GM13977 (cell line): Measurements from ENCODE around the gene NEMF.
A peak's percentile ranks its signal among the peaks of the same experiment; 100 is the strongest.

Experiments
- DNase-seq: peaks from one replicate; pipeline ENCODE4 v3.0.0; 2012; ENCODE audit warnings: low spot score
- in situ Hi-C: fragments of 300-500 bp; cut with MboI; formaldehyde crosslinking; loops from one replicate; pipeline ENCODE4 v1.12.0; 2022; ENCODE audit warnings: low sequenced_read_pairs, low pct_unique_long_range_greater_than_20kb, mixed read lengths, inconsistent platforms; ENCODE audit not compliant: unreplicated experiment
- TF ChIP-seq, protein P1 (sequence below): IDR thresholded peaks from 2 replicates; pipeline ENCODE4 v1.5.1; 2012; ENCODE audit warnings: mild to moderate bottlenecking, control low read depth; ENCODE audit not compliant: insufficient read depth; ENCODE audit errors: extremely low read depth, missing control alignments

The NEMF gene

DNA sequence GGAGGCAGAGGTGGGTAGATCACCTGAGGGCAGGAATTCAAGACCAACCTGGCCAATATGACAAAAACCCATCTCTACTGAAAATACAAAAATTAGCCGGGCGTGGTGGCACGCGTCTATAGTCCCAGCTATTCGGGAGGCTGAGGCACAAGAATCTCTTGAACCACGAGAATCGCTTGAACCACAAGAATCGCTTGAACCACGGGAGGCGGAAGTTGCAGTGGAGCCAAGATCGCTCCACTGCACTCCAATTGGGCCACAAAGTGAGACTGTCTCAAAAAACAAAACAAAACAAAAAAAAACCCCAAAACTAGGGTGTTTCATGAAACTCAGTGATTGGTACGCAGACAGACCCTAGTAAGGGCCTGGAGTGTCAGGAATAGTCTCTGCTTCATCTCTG lies 33.9 kb upstream of the NEMF start:
- DNase-seq, result no peak
- TF ChIP-seq, protein P1, sequence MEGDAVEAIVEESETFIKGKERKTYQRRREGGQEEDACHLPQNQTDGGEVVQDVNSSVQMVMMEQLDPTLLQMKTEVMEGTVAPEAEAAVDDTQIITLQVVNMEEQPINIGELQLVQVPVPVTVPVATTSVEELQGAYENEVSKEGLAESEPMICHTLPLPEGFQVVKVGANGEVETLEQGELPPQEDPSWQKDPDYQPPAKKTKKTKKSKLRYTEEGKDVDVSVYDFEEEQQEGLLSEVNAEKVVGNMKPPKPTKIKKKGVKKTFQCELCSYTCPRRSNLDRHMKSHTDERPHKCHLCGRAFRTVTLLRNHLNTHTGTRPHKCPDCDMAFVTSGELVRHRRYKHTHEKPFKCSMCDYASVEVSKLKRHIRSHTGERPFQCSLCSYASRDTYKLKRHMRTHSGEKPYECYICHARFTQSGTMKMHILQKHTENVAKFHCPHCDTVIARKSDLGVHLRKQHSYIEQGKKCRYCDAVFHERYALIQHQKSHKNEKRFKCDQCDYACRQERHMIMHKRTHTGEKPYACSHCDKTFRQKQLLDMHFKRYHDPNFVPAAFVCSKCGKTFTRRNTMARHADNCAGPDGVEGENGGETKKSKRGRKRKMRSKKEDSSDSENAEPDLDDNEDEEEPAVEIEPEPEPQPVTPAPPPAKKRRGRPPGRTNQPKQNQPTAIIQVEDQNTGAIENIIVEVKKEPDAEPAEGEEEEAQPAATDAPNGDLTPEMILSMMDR, result no peak
- in situ Hi-C loops, result loop anchor here (10.0 kb wide), 1 partner anchor 208 kb away; no protein-coding TSS in a partner anchor

DNA sequence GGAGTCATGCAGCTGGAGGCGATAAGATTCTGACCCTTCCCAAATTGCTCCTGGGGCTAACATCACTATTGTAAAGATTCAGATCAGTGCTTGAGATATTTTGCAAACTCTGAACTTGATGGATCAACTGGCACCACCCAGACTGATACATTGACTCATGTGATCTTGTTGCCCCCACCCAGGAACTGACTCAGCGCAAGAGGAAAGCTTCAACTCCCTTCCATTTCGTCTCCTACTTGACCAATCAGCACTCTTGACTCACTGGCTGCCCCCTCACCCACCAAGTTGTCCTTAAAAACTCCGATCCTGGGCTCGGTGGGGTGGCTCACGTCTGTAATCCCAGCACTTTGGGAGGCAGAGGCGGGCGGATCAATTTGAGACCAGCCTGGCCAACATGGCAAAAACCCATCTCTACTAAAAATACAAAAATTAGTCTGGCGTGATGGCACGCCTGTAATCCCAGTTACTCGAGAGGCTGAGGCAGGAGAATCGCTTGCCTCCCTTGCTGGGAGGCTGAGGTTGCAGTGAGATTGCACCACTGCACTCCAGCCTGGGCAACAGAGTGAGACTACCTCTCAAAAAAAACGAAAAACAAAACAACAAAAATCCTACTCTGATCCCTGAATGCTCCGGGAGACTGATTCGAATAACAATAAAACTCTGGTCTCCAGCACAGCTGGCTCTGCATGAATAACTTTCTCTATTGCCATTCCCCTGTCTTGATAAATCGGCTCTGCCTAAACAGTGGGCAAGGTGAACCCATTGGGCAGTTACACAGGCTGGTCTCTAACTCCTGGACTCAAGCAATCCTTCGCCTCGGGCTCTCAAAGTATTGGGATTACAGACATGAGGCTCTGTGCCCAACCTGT lies 30.5 kb upstream of the NEMF start:
- in situ Hi-C loops, result loop anchor here (10.0 kb wide), 1 partner anchor 212 kb away; no protein-coding TSS in a partner anchor
- TF ChIP-seq, protein P1, result no peak
- no peak for DNase-seq

DNA sequence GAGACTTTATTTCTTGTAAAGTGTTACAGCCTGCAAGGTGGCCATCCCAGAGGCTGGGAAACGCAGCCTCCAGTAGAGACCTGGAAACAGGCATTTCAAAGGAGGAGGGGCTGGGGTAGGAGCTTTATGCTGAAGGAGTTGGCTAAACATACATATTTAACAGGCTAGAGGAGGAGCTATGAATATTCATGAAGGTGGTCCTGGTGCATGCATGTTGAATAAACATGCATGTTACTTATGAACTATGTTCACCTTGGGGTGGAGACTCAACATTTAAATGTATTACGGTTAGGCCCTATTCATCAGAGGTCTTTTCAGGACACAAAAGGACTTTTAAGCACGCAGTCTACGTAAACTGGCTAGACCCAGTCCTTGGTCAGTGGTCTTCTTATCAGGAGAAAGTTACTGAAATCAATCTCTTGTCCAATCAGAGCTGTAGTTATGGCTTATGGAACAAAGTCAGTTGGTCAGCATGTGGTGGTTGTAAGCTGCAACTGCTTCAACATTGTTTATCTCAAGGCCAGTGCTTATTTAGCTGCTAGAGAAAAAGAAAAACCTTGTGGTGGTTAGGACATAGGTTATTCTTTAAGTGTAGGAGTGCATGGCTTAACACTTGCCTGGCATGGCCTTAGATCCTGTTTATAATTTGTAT lies 28.9 kb upstream of the NEMF start:
- DNase-seq, result no peak
- TF ChIP-seq, protein P1, result no peak
- in situ Hi-C loops, result loop anchor here (10.0 kb wide), 1 partner anchor 213 kb away; no protein-coding TSS in a partner anchor

DNA sequence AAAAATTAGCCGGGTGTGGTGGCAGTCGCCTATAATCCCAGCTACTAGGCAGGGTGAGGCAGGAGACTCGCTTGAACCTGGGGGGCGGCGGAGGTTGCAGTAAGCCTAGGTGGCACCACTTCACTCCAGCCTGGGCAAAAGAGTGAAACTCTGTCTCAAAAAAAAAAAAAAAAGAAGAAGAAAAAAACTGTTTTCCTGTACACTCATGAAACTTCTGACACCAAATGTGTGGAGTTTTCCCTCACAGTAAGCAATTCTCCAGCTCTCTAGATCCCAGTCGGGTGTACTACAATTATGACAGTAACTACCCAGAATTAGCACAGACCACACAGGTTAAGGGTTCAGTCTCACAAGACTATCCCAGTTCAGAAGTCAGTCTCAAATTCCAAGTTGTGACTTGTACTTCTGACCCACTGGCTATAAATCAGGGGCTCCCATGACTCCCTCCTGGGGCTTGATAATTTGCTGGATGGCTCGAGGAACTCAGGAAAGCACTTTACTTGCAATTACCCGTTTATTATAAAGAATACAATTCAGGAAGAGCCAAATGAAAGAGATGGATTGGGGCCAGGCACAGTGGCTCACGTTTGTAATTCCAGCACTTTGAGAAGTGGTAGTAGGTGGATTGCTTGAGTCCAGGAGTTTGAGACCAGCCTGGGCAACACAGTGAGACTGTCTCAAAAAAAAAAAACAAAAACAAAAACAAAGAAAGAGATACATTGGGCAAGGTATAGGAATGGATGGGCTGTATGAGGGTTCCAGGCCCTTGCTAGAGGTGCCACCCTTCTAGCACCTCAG lies 27.9 kb upstream of the NEMF start:
- TF ChIP-seq, protein P1, result no peak
- no peak for DNase-seq
- in situ Hi-C loops, result loop anchor here (10.0 kb wide), 1 partner anchor 214 kb away; no protein-coding TSS in a partner anchor

DNA sequence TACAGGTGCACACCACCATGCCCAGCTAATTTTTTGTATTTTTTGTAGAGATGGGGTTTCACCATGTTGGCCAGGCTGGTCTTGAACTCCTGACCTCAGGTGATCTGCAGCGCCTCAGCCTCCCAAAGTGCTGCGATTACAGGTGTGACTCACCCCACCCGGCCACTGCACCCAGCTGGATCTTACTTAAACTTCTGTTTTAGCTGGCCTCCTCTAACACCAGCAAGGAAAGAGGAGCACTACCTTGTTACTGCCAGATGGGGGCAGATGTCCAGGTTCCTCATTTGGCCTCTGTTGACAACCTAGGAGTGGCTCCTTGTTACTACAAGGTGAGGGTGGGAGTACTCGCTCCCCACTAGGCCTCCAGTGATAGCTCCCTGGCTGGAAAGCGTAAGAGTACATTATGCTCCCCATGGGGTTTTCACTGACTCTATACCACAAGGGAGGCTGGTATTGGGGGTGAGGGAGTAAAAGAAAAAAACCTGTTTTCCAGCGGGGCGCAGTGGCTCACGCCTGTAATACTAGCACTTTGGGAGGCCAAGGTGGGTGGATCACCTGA lies 27.1 kb upstream of the NEMF start:
- in situ Hi-C loops, result loop anchor here (10.0 kb wide), 1 partner anchor 215 kb away; no protein-coding TSS in a partner anchor
- peak; percentile 56 for DNase-seq
- TF ChIP-seq, protein P1, result peak; percentile 72
